Measurements from ENCODE around the gene DNLZ.

DNLZ gene

DNA sequence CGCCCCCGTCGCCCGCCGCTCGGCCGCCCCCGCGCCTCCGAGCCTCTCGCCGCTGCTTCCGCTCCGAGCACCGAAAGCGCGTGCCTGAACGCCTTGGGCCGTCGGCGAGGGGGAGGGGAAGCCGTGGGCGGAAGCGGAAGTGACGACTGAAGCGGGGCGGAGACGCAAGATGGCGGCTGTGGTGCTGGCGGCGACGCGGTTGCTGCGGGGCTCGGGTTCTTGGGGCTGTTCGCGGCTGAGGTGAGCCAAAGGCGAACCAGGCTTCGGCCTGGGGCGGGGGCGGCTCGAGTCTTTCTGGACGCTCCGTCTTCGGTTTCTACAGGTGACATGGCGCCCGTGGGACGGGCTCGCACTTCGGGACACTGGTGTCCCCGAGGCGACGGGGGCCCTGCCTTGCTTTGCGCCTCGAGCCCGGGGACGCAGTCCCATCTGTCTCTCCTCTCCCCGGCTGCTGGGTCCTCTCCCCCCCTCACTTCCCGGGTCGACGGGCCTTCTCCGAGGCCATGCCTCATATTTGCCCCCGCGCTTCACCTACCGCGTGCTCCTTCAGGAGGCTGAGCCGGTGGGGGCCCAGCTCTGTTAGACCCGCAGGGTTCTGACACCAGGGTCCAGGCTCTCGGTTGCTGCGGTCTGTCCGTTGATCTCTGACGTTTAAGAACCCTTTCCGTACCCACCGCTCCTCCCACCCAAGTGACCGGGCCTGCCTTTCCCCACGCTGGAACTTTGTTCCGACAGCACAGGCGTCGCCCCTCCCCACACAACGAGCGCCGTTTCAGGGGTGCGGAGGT lies 47.1 kb upstream of the DNLZ start, which contains the start of the genes ENTR1 and PMPCA (continued):
- peak; percentile 66 for TF ChIP-seq ZBTB17 (tag by site-specific recombination; IDR thresholded peaks at IDR 0.05)
- TF ChIP-seq, protein P1, sequence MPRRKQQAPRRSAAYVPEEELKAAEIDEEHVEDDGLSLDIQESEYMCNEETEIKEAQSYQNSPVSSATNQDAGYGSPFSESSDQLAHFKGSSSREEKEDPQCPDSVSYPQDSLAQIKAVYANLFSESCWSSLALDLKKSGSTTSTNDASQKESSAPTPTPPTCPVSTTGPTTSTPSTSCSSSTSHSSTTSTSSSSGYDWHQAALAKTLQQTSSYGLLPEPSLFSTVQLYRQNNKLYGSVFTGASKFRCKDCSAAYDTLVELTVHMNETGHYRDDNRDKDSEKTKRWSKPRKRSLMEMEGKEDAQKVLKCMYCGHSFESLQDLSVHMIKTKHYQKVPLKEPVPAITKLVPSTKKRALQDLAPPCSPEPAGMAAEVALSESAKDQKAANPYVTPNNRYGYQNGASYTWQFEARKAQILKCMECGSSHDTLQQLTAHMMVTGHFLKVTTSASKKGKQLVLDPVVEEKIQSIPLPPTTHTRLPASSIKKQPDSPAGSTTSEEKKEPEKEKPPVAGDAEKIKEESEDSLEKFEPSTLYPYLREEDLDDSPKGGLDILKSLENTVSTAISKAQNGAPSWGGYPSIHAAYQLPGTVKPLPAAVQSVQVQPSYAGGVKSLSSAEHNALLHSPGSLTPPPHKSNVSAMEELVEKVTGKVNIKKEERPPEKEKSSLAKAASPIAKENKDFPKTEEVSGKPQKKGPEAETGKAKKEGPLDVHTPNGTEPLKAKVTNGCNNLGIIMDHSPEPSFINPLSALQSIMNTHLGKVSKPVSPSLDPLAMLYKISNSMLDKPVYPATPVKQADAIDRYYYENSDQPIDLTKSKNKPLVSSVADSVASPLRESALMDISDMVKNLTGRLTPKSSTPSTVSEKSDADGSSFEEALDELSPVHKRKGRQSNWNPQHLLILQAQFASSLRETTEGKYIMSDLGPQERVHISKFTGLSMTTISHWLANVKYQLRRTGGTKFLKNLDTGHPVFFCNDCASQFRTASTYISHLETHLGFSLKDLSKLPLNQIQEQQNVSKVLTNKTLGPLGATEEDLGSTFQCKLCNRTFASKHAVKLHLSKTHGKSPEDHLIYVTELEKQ (tag by site-specific recombination; IDR thresholded peaks at IDR 0.05; ENCODE audit: borderline replicate concordance) = 0 out of 2 replicates have a peak, but pooled peaks have one; percentile 14
- peak; percentile 43; the same call in 1 of the 2 replicates for TF ChIP-seq ZBTB8A (tag by site-specific recombination; IDR thresholded peaks at IDR 0.05)
- no peak for TF ChIP-seq ZNF239 (tag by site-specific recombination; IDR thresholded peaks at IDR 0.05)
- TF ChIP-seq, protein P2, sequence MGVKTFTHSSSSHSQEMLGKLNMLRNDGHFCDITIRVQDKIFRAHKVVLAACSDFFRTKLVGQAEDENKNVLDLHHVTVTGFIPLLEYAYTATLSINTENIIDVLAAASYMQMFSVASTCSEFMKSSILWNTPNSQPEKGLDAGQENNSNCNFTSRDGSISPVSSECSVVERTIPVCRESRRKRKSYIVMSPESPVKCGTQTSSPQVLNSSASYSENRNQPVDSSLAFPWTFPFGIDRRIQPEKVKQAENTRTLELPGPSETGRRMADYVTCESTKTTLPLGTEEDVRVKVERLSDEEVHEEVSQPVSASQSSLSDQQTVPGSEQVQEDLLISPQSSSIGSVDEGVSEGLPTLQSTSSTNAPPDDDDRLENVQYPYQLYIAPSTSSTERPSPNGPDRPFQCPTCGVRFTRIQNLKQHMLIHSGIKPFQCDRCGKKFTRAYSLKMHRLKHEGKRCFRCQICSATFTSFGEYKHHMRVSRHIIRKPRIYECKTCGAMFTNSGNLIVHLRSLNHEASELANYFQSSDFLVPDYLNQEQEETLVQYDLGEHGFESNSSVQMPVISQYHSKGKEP (tag by site-specific recombination; IDR thresholded peaks at IDR 0.05) = no peak
- TF ChIP-seq, protein P3, sequence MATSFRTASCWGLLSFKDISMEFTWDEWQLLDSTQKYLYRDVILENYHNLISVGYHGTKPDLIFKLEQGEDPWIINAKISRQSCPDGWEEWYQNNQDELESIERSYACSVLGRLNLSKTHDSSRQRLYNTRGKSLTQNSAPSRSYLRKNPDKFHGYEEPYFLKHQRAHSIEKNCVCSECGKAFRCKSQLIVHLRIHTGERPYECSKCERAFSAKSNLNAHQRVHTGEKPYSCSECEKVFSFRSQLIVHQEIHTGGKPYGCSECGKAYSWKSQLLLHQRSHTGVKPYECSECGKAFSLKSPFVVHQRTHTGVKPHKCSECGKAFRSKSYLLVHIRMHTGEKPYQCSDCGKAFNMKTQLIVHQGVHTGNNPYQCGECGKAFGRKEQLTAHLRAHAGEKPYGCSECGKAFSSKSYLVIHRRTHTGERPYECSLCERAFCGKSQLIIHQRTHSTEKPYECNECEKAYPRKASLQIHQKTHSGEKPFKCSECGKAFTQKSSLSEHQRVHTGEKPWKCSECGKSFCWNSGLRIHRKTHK (tag by site-specific recombination; IDR thresholded peaks at IDR 0.05) = no peak
- TF ChIP-seq, protein P4, sequence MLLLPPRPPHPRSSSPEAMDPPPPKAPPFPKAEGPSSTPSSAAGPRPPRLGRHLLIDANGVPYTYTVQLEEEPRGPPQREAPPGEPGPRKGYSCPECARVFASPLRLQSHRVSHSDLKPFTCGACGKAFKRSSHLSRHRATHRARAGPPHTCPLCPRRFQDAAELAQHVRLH (tag by site-specific recombination; IDR thresholded peaks at IDR 0.05) = no peak
- TF ChIP-seq, protein P5, sequence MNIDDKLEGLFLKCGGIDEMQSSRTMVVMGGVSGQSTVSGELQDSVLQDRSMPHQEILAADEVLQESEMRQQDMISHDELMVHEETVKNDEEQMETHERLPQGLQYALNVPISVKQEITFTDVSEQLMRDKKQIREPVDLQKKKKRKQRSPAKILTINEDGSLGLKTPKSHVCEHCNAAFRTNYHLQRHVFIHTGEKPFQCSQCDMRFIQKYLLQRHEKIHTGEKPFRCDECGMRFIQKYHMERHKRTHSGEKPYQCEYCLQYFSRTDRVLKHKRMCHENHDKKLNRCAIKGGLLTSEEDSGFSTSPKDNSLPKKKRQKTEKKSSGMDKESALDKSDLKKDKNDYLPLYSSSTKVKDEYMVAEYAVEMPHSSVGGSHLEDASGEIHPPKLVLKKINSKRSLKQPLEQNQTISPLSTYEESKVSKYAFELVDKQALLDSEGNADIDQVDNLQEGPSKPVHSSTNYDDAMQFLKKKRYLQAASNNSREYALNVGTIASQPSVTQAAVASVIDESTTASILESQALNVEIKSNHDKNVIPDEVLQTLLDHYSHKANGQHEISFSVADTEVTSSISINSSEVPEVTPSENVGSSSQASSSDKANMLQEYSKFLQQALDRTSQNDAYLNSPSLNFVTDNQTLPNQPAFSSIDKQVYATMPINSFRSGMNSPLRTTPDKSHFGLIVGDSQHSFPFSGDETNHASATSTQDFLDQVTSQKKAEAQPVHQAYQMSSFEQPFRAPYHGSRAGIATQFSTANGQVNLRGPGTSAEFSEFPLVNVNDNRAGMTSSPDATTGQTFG (tag by site-specific recombination; IDR thresholded peaks at IDR 0.05; ENCODE audit: borderline replicate concordance) = no peak
- TF ChIP-seq ZFP41 (tag by site-specific recombination; IDR thresholded peaks at IDR 0.05; ENCODE audit: borderline replicate concordance) = no peak
- TF ChIP-seq, protein P6, sequence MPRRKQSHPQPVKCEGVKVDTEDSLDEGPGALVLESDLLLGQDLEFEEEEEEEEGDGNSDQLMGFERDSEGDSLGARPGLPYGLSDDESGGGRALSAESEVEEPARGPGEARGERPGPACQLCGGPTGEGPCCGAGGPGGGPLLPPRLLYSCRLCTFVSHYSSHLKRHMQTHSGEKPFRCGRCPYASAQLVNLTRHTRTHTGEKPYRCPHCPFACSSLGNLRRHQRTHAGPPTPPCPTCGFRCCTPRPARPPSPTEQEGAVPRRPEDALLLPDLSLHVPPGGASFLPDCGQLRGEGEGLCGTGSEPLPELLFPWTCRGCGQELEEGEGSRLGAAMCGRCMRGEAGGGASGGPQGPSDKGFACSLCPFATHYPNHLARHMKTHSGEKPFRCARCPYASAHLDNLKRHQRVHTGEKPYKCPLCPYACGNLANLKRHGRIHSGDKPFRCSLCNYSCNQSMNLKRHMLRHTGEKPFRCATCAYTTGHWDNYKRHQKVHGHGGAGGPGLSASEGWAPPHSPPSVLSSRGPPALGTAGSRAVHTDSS (tag by site-specific recombination; IDR thresholded peaks at IDR 0.05) = no peak
- TF ChIP-seq ZNF266 (tag by site-specific recombination; IDR thresholded peaks at IDR 0.05; ENCODE audit: low read depth) = no peak
- TF ChIP-seq, protein P7, sequence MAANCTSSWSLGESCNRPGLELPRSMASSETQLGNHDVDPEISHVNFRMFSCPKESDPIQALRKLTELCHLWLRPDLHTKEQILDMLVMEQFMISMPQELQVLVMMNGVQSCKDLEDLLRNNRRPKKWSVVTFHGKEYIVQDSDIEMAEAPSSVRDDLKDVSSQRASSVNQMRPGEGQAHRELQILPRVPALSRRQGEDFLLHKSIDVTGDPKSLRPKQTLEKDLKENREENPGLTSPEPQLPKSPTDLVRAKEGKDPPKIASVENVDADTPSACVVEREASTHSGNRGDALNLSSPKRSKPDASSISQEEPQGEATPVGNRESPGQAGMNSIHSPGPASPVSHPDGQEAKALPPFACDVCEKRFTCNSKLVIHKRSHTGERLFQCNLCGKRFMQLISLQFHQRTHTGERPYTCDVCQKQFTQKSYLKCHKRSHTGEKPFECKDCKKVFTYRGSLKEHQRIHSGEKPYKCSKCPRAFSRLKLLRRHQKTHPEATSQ (tag by site-specific recombination; IDR thresholded peaks at IDR 0.05) = no peak
- TF ChIP-seq SCRT1 (tag by site-specific recombination; IDR thresholded peaks at IDR 0.05; ENCODE audit: borderline replicate concordance) = no peak
